A549 treated with RU486 at 1 μM for 4 hours (cell line): ENCODE data around the gene UBQLNL. TPM values are rescaled to one million over a fixed set of nuclear protein-coding genes. Genes with fewer than 3 reads are reported as not detected.

Experiments
- total RNA-seq: library from RNA; stranded (reverse); fragments of 200-300 nt; extraction: Qiagen RNA extraction; gene quantifications from 5 replicates; pipeline ENCODE4 v1.2.3, GENCODE V29; 2022; ENCODE audit warnings: low read depth

UBQLNL gene
- not detected in 5 replicates for total RNA-seq

GRCh38 chr11:5516599-5516998 is at the start of gene UBQLNL:
Gene UBQLNL, minus strand, starts transcription at chr11:5516699. Its CDS starts 258 bp downstream, at chr11:5516441.

GRCh38 chr11:5548440-5548839 is 31.9 kb upstream of the UBQLNL start, which contains the start of gene OR52H1:
Gene OR52H1, minus strand, starts transcription at chr11:5548540. Its CDS starts 3,035 bp downstream, at chr11:5545505.

GRCh38 chr11:5509803-5510202 is 6.7 kb downstream of the UBQLNL start, which contains the start of gene UBQLN3:
Gene UBQLN3, minus strand, starts transcription at chr11:5509957. Its CDS starts 399 bp downstream, at chr11:5509558.

GRCh38 chr11:5488385-5488784 is 28.1 kb downstream of the UBQLNL start, which contains the start of gene OR52D1:
Gene OR52D1, plus strand, starts transcription at chr11:5488685. Its CDS starts 22 bp downstream, at chr11:5488707.

Other genes starting within 250 kb of the UBQLNL start
- 0.25 TPM in 1 of 5 replicates, not detected in the others for gene HBE1, start 246.8 kb downstream of the UBQLNL start, total RNA-seq
- not detected in 5 replicates for gene OR51B4, start 214.8 kb downstream of the UBQLNL start, total RNA-seq
- not detected in 5 replicates for gene OR51B2, start 192.4 kb downstream of the UBQLNL start, total RNA-seq
- gene OR51B5, start 173.2 kb downstream of the UBQLNL start, total RNA-seq, result 0.07 to 0.09 TPM in 2 of 5 replicates, not detected in the others
- gene OR51B6, start 165.2 kb downstream of the UBQLNL start, total RNA-seq, result not detected in 5 replicates
- not detected in 5 replicates for gene OR51M1, start 132.9 kb downstream of the UBQLNL start, total RNA-seq
- not detected in 5 replicates for gene OR51Q1, start 94.6 kb downstream of the UBQLNL start, total RNA-seq
- gene OR51I1, start 75.2 kb downstream of the UBQLNL start, total RNA-seq, result not detected in 5 replicates
- gene OR51I2, start 67.4 kb downstream of the UBQLNL start, total RNA-seq, result not detected in 5 replicates
- gene OR52D1, start 28.0 kb downstream of the UBQLNL start, total RNA-seq, result not detected in 5 replicates
- gene UBQLN3, start 6.7 kb downstream of the UBQLNL start, total RNA-seq, result not detected in 5 replicates
- not detected in 5 replicates for gene OR52H1, start 31.8 kb upstream of the UBQLNL start, total RNA-seq
- not detected in 5 replicates for gene OR52B6, start 64.2 kb upstream of the UBQLNL start, total RNA-seq
- 8.9 to 13.1 TPM (median 12.4 TPM) in 5 replicates for gene TRIM6, start 79.9 kb upstream of the UBQLNL start, total RNA-seq
- 2.7 to 5.1 TPM (median 3.9 TPM) in 5 replicates for gene TRIM34, start 108.3 kb upstream of the UBQLNL start, total RNA-seq
- 11.8 to 13.5 TPM (median 12.2 TPM) in 5 replicates for gene TRIM5, start 168.4 kb upstream of the UBQLNL start, total RNA-seq
- gene TRIM22, start 173.1 kb upstream of the UBQLNL start, total RNA-seq, result 0.39 to 1.9 TPM (median 0.85 TPM) in 5 replicates
- gene OR56B1, start 219.7 kb upstream of the UBQLNL start, total RNA-seq, result not detected in 5 replicates
- gene OR52N4, start 237.5 kb upstream of the UBQLNL start, total RNA-seq, result not detected in 5 replicates